Globus pallidus (tissue), 1 donor: ENCODE data around the gene FADS2.

Source experiments
- DNase-seq: peaks from one replicate; pipeline ENCODE4 v3.0.0-alpha.2; 2015; ENCODE audit warnings: low spot score

FADS2 gene

DNA sequence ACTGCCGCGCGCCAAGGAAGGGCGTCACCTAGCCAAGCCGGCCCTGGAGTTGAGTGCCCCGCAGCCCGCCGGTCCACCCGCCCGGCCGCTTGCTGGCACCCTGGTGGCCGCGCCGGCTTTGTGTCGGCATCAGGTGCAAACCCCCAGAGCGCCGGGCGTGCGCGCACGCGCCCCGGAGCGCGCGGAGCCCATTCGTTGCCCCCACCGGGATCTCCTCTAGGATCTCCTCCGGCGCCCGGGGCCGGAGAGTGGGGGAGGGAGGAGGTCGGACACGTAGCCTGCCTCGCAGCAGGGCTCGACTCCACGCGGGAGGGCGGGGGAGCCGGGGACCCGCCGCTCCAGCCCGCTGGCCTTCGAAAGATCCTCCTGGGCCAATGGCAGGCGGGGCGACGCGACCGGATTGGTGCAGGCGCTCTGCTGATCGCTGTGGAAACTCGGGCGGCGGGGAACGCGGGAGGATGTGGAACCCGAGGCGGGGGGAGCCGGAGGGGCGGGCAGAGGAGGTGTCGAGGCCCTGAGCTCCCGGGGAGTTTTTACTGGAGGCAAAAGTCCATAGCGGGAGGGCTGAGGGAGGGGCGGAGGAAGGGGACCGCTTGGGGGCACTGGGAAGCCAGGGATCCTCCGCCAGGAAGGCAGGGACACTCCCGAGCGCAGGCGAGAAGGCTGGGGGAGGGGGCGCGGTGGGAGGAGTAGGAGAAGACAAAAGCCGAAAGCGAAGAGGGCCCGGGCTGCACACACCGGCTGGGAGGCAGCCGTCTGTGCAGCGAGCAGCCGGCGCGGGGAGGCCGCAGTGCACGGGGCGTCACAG lies at the start of gene FADS2:
FADS2 (plus strand) TSS at position 730 of the 808 bp plus-strand sequence. CDS start 91 bp downstream, outside the sequence.
- DNase-seq: peak; percentile 94

DNA sequence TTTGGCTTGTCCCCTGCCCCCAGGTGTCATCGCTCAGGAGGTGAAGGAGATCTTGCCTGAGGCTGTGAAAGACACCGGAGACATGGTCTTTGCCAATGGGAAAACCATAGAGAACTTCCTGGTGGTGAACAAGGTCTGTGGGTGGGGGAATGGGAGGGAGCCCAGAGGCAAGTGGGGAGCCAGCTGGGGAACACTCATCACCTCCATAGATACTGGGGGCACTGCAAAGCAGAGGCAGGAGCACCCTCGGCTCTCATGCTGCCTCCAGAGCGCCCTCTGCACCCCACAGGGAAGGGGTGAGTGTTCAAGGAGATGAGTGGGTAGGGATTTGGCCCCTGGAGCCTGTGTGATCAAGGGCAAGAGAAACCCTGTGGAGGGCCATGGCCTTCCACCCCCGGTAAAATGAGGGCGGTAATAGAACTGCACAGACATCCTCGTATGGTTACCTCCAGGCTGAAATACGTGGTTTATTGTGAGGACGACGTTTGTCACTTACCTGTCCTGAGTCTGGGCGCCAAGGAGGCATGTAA lies 49.7 kb upstream of the FADS2 start:
- no peak for DNase-seq

DNA sequence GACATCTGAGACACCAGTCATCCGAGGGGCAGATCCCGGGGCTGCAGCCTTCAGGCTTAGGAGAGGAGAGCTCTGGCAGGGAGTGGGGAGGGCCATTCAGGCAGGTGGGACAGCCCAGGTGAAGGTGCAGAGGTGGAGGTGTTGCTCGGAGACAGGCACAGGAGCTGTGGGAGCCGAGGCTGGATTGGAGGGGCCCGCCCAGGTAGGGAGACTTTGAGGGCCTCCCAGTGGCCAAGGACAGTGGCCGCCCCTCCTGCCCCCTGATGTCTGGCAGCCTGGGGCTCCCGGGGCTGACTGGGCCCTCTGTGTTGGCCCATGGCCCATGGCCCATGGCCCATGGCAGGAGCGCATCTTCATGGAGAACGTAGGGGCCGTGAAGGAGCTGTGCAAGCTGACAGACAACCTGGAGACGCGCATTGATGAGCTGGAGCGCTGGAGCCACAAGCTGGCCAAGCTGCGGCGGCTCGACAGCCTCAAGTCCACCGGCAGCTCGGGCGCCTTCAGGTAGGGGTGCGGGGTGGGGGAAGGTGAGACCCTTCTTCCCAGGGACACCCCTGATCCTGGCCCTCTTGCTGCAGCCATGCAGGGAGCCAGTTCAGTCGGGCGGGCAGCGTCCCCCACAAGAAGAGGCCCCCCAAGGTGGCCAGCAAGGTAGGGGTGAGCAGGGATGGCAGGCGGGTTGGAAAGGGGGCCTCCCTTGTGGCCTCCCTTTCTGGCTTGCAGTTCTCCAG lies 49.0 kb upstream of the FADS2 start:
- DNase-seq: no peak

DNA sequence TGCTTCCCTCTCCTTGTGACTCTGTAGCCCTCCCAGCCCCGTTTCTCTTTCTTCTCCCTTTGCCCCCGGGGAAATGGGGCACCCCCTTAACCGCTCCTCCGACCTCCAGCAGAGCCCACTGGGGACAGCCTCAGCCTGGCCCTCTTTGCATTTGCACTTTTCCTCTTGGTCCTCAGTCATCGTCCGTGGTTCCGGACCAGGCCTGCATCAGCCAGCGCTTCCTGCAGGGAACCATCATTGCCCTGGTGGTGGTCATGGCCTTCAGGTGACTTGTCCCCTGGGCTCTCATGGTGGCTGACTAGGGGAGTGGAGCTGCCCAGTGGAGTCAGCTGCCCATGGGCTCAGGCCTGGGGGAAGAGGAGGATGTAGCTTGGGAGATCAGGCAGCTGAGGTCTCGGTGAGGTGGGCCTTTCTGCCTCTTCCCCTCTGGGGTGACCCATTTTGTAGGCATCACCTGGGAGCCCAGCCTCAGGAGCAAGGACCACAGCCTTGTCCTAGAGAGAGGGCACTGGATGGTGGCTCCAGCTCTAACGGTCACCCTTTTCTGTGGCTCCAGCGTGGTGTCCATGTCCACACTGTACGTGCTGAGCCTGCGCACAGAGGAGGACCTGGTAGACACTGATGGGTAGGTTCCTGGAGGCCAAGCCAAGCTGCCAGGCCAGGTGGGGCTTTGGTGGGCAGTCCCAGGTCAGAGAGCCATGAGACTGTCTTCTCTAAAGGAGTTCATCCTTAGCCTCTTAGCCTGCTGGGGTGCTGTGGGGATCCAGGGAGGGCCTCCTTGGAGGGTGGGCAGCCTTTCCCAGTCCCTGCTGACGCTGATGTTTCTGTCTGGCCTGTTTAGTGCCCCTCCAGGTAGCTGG lies 48.2 kb upstream of the FADS2 start:
- no peak for DNase-seq

DNA sequence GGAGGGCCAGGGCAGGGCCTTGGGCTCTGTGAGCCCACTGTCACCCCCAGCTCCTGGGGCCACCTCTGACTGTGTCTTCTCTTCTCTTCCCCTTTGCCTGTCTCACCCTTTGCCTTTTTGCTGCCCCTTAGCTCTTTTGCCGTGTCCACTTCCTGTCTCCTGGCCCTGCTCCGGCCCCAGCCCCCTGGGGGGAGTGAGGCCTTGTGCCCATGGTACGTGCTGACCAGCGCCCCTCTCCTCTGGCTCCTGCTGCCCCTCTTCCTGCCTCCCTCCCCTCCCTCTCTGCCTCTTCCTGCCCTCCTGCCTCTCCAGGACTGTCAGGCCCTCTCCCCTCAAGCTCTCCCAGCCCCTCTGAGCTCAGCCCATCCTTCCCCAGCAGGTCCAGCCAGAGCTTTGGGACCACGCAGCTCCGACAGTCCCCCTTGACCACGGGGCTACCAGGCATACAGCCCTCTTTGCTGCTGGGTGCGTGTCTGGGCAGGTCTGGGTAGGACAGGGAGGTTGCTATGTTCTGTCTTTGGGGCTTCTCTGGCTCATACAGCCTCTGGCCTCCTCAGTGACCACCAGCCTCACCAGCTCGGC lies 47.4 kb upstream of the FADS2 start:
- no peak for DNase-seq

DNA sequence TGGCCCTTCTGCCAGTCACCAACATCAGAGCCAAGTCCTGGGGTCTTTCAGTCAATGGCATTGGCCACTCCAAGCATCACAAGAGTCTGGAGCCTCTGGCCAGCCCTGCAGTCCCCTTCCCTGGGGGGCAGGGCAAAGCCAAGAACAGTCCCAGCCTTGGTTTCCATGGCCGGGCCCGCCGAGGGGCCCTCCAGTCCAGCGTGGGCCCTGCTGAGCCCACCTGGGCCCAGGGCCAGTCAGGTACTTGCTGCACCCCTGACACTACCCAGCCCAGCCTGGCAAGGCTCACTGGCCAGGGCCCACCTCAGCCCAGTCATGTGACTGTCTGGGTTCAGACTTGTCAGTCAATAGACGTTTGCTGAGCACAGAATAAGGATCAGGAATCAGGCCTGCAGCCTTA lies 46.5 kb upstream of the FADS2 start:
- no peak for DNase-seq

DNA sequence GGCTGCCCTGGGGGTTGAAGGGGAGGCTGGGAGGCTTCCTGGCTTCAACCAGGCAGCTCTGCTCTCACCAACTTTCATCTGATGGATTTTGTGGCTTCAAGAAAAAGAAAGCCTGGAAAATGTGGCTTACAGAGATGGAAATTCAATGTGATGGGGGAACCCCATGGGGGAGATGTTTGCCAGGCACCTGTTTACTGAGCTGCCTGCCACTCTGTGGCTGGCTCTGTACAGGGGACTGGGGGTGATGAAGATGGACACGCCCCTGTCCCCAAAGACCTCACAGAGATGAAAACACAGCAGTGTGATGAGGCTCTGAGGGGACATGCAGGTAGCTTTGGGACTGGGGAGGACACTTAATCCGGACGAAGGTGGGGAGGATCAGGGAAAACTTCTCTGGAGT lies 45.8 kb upstream of the FADS2 start:
- DNase-seq: no peak

DNA sequence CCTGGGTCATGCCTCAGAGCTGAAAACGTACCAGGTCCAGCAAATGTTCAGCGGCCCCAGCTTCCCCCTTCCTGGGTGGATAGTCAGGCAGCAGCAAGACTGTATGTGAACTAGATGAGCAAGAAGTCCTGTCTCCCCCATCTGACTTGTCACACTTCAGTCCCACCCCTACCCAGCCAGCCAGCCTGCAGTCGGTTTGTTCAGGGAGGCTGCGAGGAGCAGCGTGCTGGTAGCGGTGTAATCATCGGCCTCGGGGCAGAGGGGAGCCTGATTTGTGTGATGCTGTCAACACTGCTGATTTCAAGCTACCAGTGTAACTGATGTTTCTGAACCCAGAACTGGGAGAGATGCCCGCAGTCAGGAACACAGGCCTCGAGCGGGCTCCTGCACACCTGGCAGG lies 45.3 kb upstream of the FADS2 start:
- no peak for DNase-seq

DNA sequence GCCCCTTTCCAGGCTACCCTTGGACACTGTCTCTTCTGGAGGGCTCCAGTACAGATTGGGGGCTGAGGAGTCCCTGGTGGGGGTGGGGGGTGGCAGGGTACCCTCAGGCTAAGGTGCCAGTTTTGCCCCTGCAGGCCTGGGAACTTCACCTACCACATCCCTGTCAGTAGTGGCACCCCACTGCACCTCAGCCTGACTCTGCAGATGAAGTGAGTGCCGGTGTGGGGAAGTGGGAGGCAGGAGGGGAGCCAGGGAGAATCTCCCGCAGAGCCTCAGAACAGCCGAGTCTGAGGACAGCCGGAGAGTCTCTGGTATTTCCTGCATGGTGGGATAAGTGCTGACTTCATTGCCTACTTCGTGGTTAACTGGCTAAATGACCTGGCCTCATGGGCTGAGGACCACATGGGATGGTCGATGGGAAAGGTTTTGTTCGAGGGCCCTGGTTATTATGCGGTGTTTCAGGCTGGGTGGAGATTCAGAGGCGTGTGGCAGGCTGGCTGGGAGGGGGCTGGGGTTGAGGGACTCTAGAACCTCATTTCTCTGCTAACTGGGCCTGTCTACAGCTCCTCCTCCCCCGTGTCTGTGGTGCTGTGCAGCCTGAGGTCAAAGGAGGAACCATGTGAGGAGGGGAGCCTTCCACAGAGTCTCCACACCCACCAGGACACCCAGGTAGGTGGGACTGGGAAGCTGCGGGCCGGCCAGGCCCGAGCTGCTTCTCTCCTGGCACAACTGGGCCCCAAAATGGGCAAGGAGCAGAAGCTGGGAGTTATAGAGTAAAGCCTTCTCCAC lies 44.2 kb upstream of the FADS2 start:
- DNase-seq: no peak

DNA sequence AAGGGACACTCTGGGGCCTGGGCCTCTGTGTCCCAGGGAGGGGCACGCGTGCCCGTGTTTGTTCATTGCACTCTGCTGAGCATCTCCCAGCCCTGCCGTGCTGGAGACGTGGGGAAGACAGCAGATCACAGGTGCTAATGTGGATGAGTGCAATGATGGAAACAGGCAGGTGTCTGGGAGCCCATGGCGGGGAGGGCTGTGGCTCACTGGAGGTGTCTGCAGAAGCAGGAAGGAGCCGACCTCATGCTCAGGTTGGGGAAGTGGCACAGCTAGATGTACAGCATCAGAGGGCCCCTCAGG lies 43.6 kb upstream of the FADS2 start:
- DNase-seq: no peak

DNA sequence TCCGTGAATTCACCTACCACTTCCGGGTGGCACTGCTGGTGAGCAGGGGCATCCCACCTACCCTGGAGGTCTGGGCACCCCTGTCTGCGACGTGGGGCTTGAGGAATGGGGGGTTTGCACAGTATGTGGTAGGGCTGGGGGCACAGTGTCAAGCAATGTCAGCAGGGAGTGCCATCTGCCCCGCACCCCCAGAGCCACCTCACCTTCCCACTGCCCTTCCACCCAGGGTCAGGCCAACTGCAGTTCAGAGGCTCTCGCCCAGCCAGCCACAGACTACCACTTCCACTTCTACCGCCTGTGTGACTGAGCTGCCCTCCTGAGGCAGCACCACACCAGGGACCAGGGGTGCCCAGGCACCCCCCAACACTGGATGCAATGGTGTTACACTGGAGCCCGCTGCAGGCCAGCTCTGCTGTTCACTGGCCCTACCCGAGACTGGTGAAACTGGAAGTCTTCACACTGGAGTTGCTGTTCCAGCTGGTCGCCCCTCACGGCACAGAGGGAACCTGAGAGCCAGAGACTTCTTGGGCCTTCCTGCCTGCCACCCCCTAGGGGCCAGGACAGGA lies 42.2 kb upstream of the FADS2 start:
- no peak for DNase-seq

DNA sequence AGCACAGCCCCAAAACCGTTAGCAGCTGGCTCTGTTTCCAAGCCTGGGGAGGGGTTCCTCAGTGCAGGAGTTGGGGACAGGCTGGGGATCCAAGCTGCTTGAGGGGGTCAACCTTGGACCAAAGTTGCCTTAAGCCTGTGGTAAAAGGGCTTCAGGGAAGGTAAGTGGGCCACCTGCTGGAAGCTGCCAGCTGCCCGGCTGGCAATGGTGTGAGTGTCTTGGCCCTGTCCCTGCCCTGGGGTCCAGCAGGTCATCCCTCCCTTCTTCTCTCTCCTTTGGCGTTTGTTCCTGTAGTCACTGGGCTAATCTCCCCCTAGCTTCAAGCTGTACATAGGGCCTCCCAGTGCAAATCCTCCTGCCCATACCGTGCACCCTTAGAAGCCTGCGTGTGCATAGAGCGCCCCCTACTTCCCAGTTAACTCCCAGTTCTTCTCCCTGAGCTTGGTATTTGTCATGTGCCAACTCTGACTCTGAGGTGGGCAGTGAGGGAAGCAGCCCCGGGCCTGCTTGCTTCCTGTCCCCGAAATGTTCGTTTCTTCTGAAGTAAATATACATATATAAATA lies 40.1 kb upstream of the FADS2 start:
- DNase-seq: peak; percentile 91

DNA sequence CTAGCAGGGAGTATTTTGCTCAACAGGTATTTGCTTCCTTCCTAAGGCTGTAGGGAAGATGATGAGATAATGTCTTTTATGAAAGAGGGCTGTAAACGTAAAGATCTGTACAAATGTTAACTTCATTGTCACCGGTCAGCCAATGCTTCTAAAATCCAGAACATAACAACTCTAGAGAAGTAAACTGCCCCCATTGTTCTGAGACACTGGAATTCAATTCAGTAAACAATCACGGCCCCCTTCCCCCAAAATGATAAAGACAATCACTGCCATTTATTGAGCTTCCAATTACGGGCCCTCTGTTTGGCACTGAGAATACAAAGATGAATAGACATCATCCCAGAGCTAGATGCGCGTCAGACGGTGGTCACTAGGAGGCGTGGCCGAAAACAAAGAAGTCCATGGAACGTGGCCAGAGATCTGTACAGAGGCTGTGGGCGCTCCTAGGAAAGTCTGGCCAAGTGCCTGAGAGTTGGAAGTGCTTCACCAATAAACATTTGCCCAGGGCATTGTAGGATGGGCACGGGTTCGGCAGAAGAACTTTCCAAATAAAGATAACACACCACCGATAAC lies 36.3 kb upstream of the FADS2 start:
- DNase-seq: peak; percentile 97

DNA sequence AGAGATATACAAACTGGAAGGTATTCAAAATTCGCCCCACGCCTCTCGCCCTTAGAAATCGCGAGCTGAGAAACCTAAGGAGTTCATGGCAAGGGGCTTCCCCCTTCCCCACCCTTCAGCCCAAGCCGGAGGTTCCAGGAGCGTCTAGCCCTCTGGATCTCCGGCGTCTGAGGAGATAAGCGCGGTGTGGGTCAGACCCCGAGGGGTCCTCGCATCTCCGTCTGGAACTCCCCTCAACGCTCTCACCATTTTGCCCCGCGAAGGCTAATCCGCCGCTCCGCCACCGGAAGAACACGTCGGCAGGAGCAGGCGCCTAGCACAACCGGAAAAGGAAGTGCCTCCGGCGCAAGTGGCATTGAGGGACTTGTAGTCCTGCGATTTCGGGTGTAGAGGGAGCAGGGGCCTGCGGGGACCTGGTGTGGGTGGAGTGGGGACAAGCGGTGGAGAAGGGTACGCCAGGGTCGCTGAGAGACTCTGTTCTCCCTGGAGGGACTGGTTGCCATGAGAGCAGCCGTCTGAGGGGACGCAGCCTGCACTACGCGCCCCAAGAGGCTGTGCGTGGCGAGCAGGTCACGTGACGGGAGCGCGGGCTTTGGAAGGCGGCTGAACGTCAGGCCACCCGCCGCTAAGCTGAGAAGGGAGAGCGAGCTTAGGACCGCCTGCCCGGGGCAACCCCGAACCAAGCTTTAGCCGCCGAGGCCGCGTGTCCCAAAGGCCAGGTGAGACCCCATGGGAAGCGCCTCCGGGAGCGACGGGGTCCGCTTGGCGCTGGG lies 35.6 kb upstream of the FADS2 start, which contains the start of the genes FEN1 and TMEM258:
FEN1 (plus strand) TSS at position 602 of the 773 bp plus-strand sequence. CDS start 2,451 bp downstream, outside the sequence.
TMEM258 (minus strand) TSS at position 290 of the 773 bp plus-strand sequence; CDS start at position 249, 41 bp downstream.
- DNase-seq: peak; percentile 95

DNA sequence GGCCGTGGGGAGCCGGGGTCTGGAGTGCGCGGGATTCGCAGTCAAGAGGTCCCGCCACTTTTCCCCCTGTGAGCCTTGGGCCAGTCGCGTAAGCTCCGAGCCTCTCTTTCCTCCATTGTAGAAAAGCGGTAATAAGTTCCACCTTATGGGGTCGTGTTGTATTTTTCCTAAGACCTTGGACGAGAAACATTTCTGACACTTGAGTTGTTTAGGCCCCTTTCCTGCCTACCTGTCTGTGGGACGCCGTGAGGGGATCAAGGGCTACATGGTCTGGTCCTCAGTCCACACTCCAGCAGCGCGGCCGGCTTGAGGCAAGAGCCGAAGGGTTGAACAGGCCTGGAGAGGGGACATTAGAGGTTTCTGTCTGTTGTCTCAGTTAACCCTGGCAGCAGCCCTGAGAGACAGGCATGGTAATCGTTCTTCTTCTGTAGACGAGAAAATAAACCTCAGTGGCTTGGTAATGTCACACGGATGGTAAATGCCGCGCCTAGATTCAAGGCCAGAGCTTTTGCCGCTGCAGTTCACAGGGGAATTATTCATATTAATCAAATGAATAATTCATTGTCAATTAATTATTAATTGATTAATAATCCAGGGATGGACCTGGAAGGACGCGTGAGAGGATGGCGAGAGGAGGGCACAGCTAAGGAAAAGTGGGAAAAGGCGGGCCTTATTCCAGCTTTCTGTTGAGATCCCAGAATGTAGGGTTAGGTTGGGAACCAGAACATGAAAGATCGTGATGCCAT lies 34.8 kb upstream of the FADS2 start:
- no peak for DNase-seq

DNA sequence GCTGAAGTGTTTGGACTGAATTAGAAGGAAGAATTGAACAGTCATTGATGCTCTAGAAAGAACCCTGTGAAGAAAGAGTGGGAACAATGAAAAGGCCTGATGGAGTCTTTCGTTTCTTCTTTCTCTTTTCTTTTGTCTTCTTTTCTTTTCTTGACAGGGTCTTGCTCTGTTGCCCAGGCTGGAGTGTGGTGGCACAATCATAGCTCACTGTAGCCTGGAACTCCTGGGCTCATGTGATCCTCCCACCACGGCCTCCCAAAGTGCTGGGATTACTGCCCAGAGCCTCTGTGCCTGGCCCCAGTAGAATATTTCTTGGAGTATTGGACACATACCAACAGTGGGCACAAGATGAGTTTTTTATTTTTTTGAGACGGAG lies 34.3 kb upstream of the FADS2 start:
- no peak for DNase-seq

DNA sequence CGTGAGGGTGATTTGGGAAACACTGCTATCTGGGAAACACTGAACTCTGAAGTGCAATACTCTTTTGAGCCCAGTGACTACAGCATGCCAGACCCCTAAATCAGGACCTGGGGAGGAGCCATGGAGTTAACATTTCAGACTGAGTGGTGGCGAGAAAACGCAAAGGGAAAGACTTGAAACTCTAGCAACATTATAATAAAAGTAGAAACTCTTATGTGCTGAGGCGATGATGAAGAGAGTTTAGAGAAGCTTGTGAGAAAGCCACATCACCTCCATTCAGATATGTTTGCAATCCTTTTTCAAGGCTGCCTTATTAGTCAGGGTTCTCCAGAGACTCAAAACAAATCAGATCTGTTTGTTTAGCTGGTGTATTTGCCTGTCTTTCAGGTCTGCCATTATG lies 33.5 kb upstream of the FADS2 start:
- no peak for DNase-seq

DNA sequence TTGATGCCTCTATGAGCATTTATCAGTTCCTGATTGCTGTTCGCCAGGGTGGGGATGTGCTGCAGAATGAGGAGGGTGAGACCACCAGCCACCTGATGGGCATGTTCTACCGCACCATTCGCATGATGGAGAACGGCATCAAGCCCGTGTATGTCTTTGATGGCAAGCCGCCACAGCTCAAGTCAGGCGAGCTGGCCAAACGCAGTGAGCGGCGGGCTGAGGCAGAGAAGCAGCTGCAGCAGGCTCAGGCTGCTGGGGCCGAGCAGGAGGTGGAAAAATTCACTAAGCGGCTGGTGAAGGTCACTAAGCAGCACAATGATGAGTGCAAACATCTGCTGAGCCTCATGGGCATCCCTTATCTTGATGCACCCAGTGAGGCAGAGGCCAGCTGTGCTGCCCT lies 32.6 kb upstream of the FADS2 start:
- no peak for DNase-seq
